Measurements from ENCODE around the gene NGRN. TPM values are rescaled to one million over a fixed set of nuclear protein-coding genes. Genes with fewer than 3 reads are reported as not detected.
"Not testable (repeated sequence)": the region's sequence is repeated elsewhere in the genome, so short reads cannot be mapped to it uniquely, and the experiment has no call there.

The NGRN gene
- total RNA-seq, 1 donor from 2014 or later = 189 TPM

DNA sequence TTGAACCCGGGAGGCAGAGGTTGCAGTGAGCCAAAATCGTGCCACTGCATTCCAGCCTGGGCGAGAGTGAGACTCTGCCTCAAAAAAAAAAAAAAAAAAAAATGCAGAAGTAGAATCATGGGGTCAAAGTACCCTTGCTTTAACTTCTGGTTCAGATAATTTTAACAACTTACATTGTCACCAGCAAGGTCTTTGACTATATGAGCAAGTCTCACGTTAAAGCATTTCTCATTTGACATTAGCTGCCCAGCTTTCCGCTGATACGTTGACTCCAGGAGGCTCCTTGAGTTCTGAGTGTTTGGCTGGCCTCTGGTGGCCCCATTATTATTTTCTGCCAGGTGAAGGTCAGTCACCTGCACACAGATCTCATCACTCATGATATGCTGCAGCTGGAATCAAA lies 16.2 kb downstream of the NGRN start:
- not testable (repeated sequence) for DNase-seq (ENCODE audit: low read depth)

DNA sequence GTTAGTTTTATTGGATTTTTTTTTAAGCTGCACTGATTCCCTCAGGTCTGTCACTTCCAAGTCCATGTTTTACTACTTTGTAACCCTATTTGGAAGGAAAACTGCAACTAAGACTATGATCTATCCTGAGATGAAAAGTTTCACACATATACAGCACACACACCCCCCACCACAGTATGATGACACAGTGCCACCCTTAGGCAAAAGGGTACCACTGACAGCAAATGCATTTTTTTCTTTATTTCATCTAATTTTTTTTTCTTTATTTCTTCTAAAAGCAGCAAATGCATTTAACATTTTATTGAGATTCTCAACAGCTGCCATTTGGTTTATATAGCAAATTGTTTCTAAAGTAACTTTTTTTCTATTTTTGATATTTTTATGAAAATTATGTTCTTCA lies 21.2 kb downstream of the NGRN start:
- peak; percentile 36 for DNase-seq (ENCODE audit: low read depth)

- DNase-seq (ENCODE audit: low read depth) = no peak
Observed at GRCh38 chr15:90287101-90287500, 21.6 kb downstream of the NGRN start.

DNA sequence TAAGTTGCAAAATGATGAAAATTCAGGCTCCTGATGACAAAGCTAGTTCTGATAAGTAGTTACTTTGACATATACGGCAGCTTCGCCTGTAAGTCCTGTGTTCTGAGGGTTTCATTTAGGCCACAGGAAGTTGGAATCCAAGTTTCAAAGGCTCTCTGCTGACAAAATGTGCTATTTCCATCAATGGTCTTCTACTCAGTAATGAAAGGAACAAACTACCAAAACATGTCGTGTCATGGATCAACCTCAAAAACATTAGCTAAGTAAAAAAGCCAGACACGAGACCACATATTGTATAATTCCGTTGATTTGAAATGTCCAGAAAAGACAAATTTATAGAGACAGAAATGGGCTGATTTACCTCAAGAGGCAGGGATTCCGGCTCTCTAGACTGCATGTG lies 22.5 kb downstream of the NGRN start:
- no peak for DNase-seq (ENCODE audit: low read depth)

GRCh38 chr15:90291679-90292356 lies 26.3 kb downstream of the NGRN start:
- DNase-seq (ENCODE audit: low read depth) = peak; percentile 11

DNA sequence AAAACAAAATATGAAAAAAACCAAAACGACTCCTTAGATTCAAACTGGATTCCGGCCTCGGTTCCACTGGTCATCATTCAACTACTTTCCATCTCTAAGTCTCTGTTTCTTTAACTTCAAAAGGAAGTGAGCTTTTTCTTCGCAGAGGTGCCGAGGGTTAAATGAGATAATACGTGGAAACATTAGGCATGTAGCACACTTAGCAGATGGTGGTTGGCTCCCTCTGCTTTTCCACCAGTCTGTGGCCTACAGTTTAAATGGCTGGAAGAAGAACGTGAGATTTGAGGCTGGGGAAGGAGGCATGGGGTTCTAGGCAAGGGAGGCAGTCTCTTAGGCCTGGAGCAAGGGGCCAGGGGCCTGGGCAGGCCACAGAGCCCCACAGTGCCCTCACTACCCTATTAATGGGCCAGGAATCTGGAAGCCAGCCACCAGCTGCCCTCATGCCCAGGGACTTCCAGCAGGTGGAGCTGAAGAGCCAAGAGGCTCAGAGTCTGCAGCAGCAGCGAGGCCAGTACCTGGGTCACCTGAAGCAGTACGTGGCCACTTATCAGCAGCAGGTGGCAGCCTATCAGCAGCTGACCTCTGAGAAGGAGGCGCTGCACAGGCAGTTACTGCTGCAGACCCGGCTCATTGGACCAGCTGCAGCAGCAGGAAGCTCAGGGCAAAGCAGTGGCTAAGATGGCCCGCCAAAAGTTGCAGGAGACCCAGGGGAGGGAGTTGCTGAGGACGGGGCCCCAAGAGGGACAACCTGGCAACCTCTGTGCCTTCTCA lies 27.8 kb downstream of the NGRN start:
- DNase-seq (ENCODE audit: low read depth) = peak; percentile 69

DNA sequence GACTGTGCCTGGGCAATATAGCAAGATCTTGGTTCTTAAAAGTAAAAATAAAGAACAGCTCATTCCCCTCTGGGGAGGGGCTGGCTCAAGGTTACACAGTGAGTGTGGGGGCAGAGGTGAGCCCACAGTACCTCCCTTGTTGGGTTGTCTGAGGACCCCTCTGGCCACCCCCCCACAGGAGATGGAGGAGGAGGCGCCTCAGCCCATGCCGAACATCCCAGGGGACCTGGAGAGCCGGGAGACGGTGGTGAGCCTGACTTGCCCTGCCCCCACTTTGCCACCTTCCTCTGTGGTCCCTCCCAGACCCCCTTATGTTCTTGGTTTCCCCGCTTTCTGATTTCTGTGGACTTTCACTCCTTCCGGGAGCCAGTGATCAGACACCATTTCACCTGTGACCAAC lies 28.7 kb downstream of the NGRN start:
- no peak for DNase-seq (ENCODE audit: low read depth)

GRCh38 chr15:90294601-90295269 lies 29.3 kb downstream of the NGRN start:
- DNase-seq (ENCODE audit: low read depth) = no peak

- no peak for DNase-seq (ENCODE audit: low read depth)
Observed at GRCh38 chr15:90295270-90295648, 29.8 kb downstream of the NGRN start.

GRCh38 chr15:90296316-90296884 lies 30.9 kb downstream of the NGRN start:
- DNase-seq (ENCODE audit: low read depth) = not testable (repeated sequence)

- DNase-seq (ENCODE audit: low read depth) = no peak
Observed at GRCh38 chr15:90297021-90297420, 31.5 kb downstream of the NGRN start.

DNA sequence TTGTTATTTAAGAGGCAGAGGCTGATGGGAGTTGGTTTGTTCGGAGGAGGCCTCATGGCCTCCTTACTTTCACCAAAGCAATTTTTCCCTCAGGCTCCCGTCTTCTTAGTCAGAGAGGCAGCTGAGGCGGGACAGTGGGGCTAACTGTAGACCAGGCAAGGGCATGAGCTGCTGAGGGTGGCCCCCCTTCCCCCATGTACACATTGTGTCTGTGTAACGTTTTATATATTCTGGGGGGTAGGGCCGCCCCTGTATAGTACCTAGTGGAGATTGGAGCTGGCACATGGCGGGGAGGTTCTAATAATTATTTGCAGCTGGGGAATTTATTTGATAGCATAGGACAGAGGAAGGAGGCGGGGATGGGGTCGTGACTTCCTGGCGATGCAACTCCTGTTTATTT lies 35.1 kb downstream of the NGRN start:
- DNase-seq (ENCODE audit: low read depth) = no peak

- peak; percentile 36 for DNase-seq (ENCODE audit: low read depth)
Observed at GRCh38 chr15:90300988-90301706, 35.7 kb downstream of the NGRN start.

DNA sequence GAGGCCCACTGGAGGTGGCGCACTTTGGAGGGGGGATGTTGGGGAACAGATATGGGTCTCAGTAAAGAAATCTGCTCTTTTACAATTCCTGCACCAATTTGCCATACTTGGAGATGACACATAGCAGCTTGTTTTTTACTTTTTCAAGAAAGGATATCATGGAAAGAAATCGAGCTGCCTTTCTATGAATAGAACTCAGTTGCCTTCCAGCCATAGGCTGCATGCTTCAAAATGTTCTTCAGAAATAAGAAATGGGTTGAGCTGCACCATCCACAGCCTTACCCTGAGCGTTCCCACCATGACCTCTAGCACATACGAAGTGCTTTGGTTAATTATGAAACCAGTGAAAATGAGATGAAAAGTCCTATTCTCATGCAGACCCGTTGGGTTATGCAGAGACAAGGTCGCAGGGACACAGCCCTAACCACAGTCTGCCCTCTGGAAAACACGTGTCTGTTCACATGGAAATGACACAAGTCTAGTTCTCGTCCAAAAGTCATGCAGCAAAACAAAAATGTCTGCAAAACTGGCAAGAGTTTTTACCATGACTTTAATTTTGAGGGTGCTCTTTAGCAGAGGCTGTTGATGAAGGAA lies 36.3 kb downstream of the NGRN start:
- DNase-seq (ENCODE audit: low read depth) = no peak

DNA sequence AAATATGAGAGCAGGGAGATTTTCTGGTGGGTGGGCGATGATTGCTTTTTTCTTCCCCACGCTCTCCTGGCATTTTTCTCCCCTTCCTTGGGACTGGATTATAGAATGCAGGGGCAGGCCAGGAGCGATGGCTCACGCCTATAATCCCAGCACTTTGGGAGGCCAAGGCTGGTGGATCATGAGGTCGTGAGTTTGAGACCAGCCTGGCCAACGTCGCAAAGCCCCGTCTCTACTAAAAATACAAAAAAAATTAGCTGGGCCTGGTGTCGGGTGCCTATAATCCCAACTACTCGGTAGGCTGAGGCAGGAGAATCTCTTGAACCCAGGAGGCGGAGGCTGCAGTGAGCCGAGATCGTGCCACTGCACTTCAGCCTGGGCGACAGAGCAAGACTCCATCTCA lies 39.9 kb downstream of the NGRN start:
- DNase-seq (ENCODE audit: low read depth) = not testable (repeated sequence)

DNA sequence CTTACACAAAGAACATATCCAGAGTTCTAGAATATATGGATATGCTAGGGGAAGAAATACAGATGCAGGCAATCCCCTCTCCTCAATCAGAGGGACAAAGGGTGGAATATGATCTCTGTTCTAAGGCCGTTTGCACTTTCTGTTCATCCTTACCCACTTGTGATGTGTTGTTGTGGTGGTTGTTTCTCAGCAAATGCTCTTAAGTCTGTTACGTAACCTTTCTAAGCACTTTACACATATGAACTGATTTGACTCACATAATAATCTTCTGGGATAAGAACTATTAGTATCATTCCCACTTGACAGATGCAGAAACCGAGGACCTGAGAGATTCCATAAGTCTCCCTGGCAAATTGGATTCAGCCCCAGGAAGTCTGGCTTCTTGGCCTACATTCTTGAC lies 40.5 kb downstream of the NGRN start:
- no peak for DNase-seq (ENCODE audit: low read depth)

DNA sequence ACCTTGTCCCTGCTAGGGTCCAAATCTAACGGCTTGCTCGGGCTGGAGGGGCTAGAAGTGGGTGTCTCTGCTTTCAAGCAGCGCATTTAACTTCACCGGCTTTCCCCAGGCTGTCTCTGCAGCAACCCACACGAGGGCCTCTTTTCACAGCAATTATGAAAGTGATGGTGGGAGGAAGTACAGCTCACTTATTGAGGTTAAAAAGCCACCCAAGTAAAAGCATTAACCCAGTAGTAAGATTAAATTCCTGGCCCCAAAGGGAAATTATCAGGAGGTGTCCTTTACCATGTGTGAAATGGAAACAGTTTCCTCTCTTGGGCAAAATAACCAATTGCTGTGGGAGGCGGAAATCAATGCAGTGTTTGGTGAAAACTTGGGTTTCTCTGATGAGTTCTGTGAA lies 41.1 kb downstream of the NGRN start:
- no peak for DNase-seq (ENCODE audit: low read depth)

DNA sequence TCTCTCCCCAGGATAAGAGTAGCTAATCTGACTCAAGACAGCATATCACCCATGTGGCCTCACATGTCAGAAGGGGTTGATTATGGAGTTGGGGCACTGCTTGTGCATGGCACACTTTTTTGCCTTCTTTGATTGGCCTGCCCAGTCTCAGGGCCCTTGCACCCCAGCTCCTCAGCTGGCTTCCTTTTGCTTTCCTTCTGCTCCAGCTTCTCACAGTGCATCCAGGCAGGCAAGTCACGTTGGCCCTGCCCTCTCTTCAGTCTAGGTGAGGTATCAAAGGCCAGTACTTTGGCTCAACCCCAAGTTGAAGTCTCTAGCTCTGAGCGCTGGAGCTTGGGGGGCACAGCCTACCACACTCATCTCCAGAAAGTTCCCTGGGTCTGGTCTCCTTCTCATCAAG lies 42.2 kb downstream of the NGRN start:
- no peak for DNase-seq (ENCODE audit: low read depth)

- DNase-seq (ENCODE audit: low read depth) = peak; percentile 82
Observed at GRCh38 chr15:90309020-90309419, 43.5 kb downstream of the NGRN start.

DNA sequence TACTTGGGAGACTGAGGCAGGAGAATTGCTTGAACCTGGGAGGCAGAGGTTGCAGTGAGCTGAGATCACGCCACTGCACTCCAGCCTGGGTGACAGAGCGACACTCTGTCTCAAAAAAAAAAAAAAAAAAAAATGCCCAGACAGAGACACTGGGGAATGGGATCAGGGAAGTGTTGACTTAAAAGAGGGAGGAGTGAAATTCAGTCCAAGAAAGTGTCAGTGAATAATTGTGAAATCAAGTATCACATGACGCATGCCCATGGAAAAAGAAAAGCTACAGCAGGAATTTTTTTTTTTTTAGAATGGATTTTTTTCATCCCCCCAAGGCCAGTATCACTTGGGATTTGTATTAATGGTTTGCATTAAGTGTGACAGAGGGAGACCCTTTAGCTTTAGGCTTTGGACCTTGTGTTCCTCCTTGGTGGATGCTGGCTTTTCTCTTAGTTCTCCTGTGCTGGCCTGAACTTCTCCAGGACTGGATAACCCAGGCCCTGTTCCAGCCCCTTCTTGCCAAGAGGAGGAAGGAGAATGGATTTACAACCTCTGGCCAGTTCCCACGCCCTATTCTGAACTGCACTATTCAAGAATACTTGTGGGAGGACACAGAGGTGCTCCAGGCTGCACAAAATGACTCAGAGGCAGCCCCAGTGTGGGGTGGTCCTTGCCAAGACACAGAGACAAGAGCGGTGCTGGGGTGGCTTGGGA lies 50.0 kb downstream of the NGRN start:
- peak; percentile 47 for DNase-seq (ENCODE audit: low read depth)
